K562 (cell line): ENCODE data around the gene PPA2.

Source experiments
- EP300 ChIP-seq: IDR thresholded peaks from 2 replicates; pipeline ENCODE4 v1.6.1; 2012; ENCODE audit warnings: low read length, improper control_type of control experiment
- ESRRA ChIP-seq: fragments of 450-650 bp; IDR thresholded peaks from 2 replicates; pipeline ENCODE4 v1.6.1; 2014; ENCODE audit warnings: low read depth, mild to moderate bottlenecking, moderate library complexity, borderline replicate concordance
- ETV5 ChIP-seq: sonication (generic); formaldehyde crosslinking; IDR thresholded peaks from 2 replicates; pipeline ENCODE4 v1.4.0; 2020; ENCODE audit warnings: low read depth, mild to moderate bottlenecking, missing genetic modification reagents
- NRF1 ChIP-seq, 2 experiments: fragments of 450-650 bp; IDR thresholded peaks in 1 of 2; conservative IDR thresholded peaks in 1 of 2; 2 replicates each; pipeline ENCODE4 v1.6.1; 2014; ENCODE audit warnings: mild to moderate bottlenecking in 2 of 2
- POLR3A ChIP-seq: IDR thresholded peaks from 2 replicates; pipeline ENCODE4 v1.6.1; 2011; ENCODE audit warnings: borderline replicate concordance, mild to moderate bottlenecking, moderate library complexity; ENCODE audit not compliant: insufficient read length, insufficient read depth; ENCODE audit errors: extremely low read depth
- TAF1 ChIP-seq: IDR thresholded peaks from 2 replicates; pipeline ENCODE4 v1.6.1; 2011; ENCODE audit warnings: mild to moderate bottlenecking, low read length, moderate library complexity; ENCODE audit not compliant: insufficient read depth, control insufficient read depth, severe bottlenecking; ENCODE audit errors: extremely low read depth
- TCF3 ChIP-seq: sonication (generic); formaldehyde crosslinking; IDR thresholded peaks from 2 replicates; pipeline ENCODE4 v1.4.0; 2020; ENCODE audit warnings: mild to moderate bottlenecking, missing genetic modification reagents
- TF ChIP-seq, protein P1 (sequence below), 3 experiments: IDR thresholded peaks in 2 of 3; conservative IDR thresholded peaks in 1 of 3; 2 replicates each; pipeline ENCODE4 v1.5.1; 2011 to 2012; ENCODE audit warnings: low read length in 3 of 3, mild to moderate bottlenecking in 3 of 3, control low read depth in 2 of 3, improper control_type of control experiment in 1 of 3, inconsistent platforms in 1 of 3, low read depth in 1 of 3, mixed read lengths in 1 of 3, moderate library complexity in 1 of 3; ENCODE audit not compliant: insufficient read depth in 2 of 3
- TF ChIP-seq, protein P2 (sequence below): fragments of 250-450 bp; sonication (Bioruptor Pico); IDR thresholded peaks from 2 replicates; pipeline ENCODE4 v1.9.0; 2021; ENCODE audit warnings: mild to moderate bottlenecking
- TF ChIP-seq, protein P3 (sequence below): fragments of 250-450 bp; sonication (Bioruptor Pico); IDR thresholded peaks from 2 replicates; pipeline ENCODE4 v1.4.0; 2020; ENCODE audit warnings: mild to moderate bottlenecking, moderate library complexity

GRCh38 chr4:105440890-105441289, 33.0 kb downstream of the PPA2 start:
- TF ChIP-seq, protein P1, sequence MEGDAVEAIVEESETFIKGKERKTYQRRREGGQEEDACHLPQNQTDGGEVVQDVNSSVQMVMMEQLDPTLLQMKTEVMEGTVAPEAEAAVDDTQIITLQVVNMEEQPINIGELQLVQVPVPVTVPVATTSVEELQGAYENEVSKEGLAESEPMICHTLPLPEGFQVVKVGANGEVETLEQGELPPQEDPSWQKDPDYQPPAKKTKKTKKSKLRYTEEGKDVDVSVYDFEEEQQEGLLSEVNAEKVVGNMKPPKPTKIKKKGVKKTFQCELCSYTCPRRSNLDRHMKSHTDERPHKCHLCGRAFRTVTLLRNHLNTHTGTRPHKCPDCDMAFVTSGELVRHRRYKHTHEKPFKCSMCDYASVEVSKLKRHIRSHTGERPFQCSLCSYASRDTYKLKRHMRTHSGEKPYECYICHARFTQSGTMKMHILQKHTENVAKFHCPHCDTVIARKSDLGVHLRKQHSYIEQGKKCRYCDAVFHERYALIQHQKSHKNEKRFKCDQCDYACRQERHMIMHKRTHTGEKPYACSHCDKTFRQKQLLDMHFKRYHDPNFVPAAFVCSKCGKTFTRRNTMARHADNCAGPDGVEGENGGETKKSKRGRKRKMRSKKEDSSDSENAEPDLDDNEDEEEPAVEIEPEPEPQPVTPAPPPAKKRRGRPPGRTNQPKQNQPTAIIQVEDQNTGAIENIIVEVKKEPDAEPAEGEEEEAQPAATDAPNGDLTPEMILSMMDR (IDR thresholded peaks at IDR 0.05 in 2 of 3, conservative IDR thresholded peaks at IDR 0.05 in 1 of 3; ENCODE audit: insufficient read depth in 2 of 3, low read depth in 1 of 3, low read length in 3 of 3), result no peak
- TF ChIP-seq TAF1 (no peak), ETV5 (no peak), NRF1 (conservative IDR thresholded peaks at IDR 0.05 in 1 of 2, IDR thresholded peaks at IDR 0.05 in 1 of 2) (no peak), POLR3A (no peak), TCF3 (CRISPR knock-in tag) (no peak), ESRRA (no peak), EP300 (no peak)
- TF ChIP-seq, protein P2, sequence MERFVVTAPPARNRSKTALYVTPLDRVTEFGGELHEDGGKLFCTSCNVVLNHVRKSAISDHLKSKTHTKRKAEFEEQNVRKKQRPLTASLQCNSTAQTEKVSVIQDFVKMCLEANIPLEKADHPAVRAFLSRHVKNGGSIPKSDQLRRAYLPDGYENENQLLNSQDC (CRISPR knock-in tag), result no peak
- TF ChIP-seq, protein P3, sequence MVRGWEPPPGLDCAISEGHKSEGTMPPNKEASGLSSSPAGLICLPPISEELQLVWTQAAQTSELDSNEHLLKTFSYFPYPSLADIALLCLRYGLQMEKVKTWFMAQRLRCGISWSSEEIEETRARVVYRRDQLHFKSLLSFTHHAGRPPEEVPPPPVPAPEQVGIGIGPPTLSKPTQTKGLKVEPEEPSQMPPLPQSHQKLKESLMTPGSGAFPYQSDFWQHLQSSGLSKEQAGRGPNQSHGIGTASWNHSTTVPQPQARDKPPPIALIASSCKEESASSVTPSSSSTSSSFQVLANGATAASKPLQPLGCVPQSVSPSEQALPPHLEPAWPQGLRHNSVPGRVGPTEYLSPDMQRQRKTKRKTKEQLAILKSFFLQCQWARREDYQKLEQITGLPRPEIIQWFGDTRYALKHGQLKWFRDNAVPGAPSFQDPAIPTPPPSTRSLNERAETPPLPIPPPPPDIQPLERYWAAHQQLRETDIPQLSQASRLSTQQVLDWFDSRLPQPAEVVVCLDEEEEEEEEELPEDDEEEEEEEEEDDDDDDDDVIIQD, result no peak
